ENCODE results near the gene FZD10.

The FZD10 gene

GRCh38 chr12:130198026-130198662 lies 35.9 kb downstream of the FZD10 start:
- FAIRE-seq = no peak
- TF ChIP-seq CTCF (IDR thresholded peaks at IDR 0.05; ENCODE audit: insufficient read depth, missing control alignments) = no peak
- DNase-seq (ENCODE audit: insufficient read length, low spot score) = no peak

GRCh38 chr12:130198663-130199060 lies 36.4 kb downstream of the FZD10 start:
- TF ChIP-seq CTCF (IDR thresholded peaks at IDR 0.05; ENCODE audit: insufficient read depth, missing control alignments) = no peak
- DNase-seq (ENCODE audit: insufficient read length, low spot score) (no peak), FAIRE-seq (no peak)

- no peak for DNase-seq (ENCODE audit: insufficient read length, low spot score)
- no peak for FAIRE-seq
- no peak for TF ChIP-seq CTCF (IDR thresholded peaks at IDR 0.05; ENCODE audit: insufficient read depth, missing control alignments)
These were observed 37.5 kb downstream of the FZD10 start for GRCh38 chr12:130199581-130200390.

- DNase-seq (ENCODE audit: insufficient read length, low spot score) (no peak), FAIRE-seq (no peak)
- no peak for TF ChIP-seq CTCF (IDR thresholded peaks at IDR 0.05; ENCODE audit: insufficient read depth, missing control alignments)
These were observed 38.2 kb downstream of the FZD10 start for GRCh38 chr12:130200445-130200844.

- no peak for TF ChIP-seq CTCF (IDR thresholded peaks at IDR 0.05; ENCODE audit: insufficient read depth, missing control alignments)
- FAIRE-seq (no peak), DNase-seq (ENCODE audit: insufficient read length, low spot score) (no peak)
These were observed 38.8 kb downstream of the FZD10 start for GRCh38 chr12:130201037-130201436.

- no peak for DNase-seq (ENCODE audit: insufficient read length, low spot score)
These were observed 39.9 kb downstream of the FZD10 start for GRCh38 chr12:130202201-130202600.

More at GRCh38 chr12:130202201-130202600, 39.9 kb downstream of the FZD10 start:
- FAIRE-seq = no peak
- TF ChIP-seq CTCF (IDR thresholded peaks at IDR 0.05; ENCODE audit: insufficient read depth, missing control alignments) = no peak

Measured in D721Med (cell line).